ENCODE measurements around the gene TK2. TPM values are rescaled to one million over a fixed set of nuclear protein-coding genes. Genes with fewer than 3 reads are reported as not detected.

The TK2 gene
- polyA plus RNA-seq, 2 donors = 5.9 to 8.3 TPM

GRCh38 chr16:66551348-66551759 lies 1.4 kb upstream of the TK2 start:
- Histone ChIP-seq H3K9me3 (ENCODE audit: control insufficient read depth in 2 of 2, insufficient read depth in 1 of 2, low read depth in 1 of 2, low read length in 1 of 2) (no peaks in the 10 kb centered on the region), H3K36me3 (ENCODE audit: control insufficient read depth in 2 of 2, insufficient read depth in 2 of 2, low read length in 1 of 2) (no peaks in the 10 kb centered on the region), H3K27ac (ENCODE audit: low read depth in 2 of 2, low read length in 1 of 2) (peak overlapping the region; percentile 6 to 92), H3K4me3 (ENCODE audit: low read depth in 1 of 2, low read length in 2 of 2) (no peak overlapping the region), H3K4me1 (ENCODE audit: control insufficient read depth in 2 of 2, insufficient read depth in 2 of 2, low read length in 1 of 2) (peaks cover 0 to 8% of the 10 kb centered on the region in 2 donors), H3K27me3 (ENCODE audit: control insufficient read depth in 1 of 2, insufficient read depth in 2 of 2, low read length in 2 of 2) (no peaks in the 10 kb centered on the region)
- 44 to 51% methylated on average over 6 of the region's 6 CpGs for WGBS, 2 donors

DNA sequence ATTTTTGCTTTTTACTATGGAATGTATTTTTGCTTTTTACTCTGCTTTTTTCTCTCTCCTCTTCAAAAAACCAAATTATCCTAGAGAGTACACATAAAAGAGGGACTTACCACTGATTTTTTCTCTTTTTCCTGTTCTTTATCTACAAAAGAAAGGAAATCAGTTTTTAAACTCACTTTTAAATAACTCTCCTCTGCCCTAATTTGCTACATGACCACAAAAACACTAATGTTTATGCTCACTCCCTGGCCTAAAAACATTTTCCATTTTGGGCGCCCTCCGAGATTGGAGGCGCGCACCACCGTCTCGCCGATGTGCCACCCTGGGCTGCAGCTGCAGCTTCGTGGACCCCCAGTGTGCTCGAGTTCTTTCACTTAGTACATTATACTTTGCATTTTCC lies 1.1 kb downstream of the TK2 start:
- WGBS, 2 donors = 46 to 54% methylated on average over 9 of the region's 9 CpGs
- H3K4me3 ChIP-seq (ENCODE audit: low read depth in 1 of 2, low read length in 2 of 2) = peak overlapping the region; percentile 58 to 68
- no peaks in the 10 kb centered on the region for H3K9me3 ChIP-seq (ENCODE audit: control insufficient read depth in 2 of 2, insufficient read depth in 1 of 2, low read depth in 1 of 2, low read length in 1 of 2)
- H3K27me3 ChIP-seq (ENCODE audit: control insufficient read depth in 1 of 2, insufficient read depth in 2 of 2, low read length in 2 of 2) = no peaks in the 10 kb centered on the region
- no peaks in the 10 kb centered on the region for H3K36me3 ChIP-seq (ENCODE audit: control insufficient read depth in 2 of 2, insufficient read depth in 2 of 2, low read length in 1 of 2)
- H3K4me1 ChIP-seq (ENCODE audit: control insufficient read depth in 2 of 2, insufficient read depth in 2 of 2, low read length in 1 of 2) = peaks cover 0 to 8% of the 10 kb centered on the region in 2 donors
- H3K27ac ChIP-seq (ENCODE audit: low read depth in 2 of 2, low read length in 1 of 2) = peak overlapping the region; percentile 89 to 92

GRCh38 chr16:66548068-66548467 lies 1.9 kb downstream of the TK2 start:
- no peaks in the 10 kb centered on the region for H3K9me3 ChIP-seq (ENCODE audit: control insufficient read depth in 2 of 2, insufficient read depth in 1 of 2, low read depth in 1 of 2, low read length in 1 of 2)
- H3K4me1 ChIP-seq (ENCODE audit: control insufficient read depth in 2 of 2, insufficient read depth in 2 of 2, low read length in 1 of 2) = peaks cover 0 to 8% of the 10 kb centered on the region in 2 donors
- peak overlapping the region in 1 of 2 donors; percentile 27 for H3K27ac ChIP-seq (ENCODE audit: low read depth in 2 of 2, low read length in 1 of 2)
- H3K36me3 ChIP-seq (ENCODE audit: control insufficient read depth in 2 of 2, insufficient read depth in 2 of 2, low read length in 1 of 2) = peaks cover 3 to 6% of the 10 kb centered on the region in 2 donors
- H3K4me3 ChIP-seq (ENCODE audit: low read depth in 1 of 2, low read length in 2 of 2) = no peak overlapping the region
- WGBS, 2 donors = 86 to 90% methylated on average over 4 of the region's 4 CpGs
- H3K27me3 ChIP-seq (ENCODE audit: control insufficient read depth in 1 of 2, insufficient read depth in 2 of 2, low read length in 2 of 2) = no peaks in the 10 kb centered on the region

GRCh38 chr16:66547101-66547989 lies 2.6 kb downstream of the TK2 start:
- no peaks in the 10 kb centered on the region for H3K27me3 ChIP-seq (ENCODE audit: control insufficient read depth in 1 of 2, insufficient read depth in 2 of 2, low read length in 2 of 2)
- H3K4me1 ChIP-seq (ENCODE audit: control insufficient read depth in 2 of 2, insufficient read depth in 2 of 2, low read length in 1 of 2) = peaks cover 0 to 8% of the 10 kb centered on the region in 2 donors
- H3K36me3 ChIP-seq (ENCODE audit: control insufficient read depth in 2 of 2, insufficient read depth in 2 of 2, low read length in 1 of 2) = peaks cover 4 to 6% of the 10 kb centered on the region in 2 donors
- H3K27ac ChIP-seq (ENCODE audit: low read depth in 2 of 2, low read length in 1 of 2) = no peak overlapping the region
- no peaks in the 10 kb centered on the region for H3K9me3 ChIP-seq (ENCODE audit: control insufficient read depth in 2 of 2, insufficient read depth in 1 of 2, low read depth in 1 of 2, low read length in 1 of 2)
- no peak overlapping the region for H3K4me3 ChIP-seq (ENCODE audit: low read depth in 1 of 2, low read length in 2 of 2)
- WGBS, 2 donors = 89 to 91% methylated on average over 5 of the region's 5 CpGs

DNA sequence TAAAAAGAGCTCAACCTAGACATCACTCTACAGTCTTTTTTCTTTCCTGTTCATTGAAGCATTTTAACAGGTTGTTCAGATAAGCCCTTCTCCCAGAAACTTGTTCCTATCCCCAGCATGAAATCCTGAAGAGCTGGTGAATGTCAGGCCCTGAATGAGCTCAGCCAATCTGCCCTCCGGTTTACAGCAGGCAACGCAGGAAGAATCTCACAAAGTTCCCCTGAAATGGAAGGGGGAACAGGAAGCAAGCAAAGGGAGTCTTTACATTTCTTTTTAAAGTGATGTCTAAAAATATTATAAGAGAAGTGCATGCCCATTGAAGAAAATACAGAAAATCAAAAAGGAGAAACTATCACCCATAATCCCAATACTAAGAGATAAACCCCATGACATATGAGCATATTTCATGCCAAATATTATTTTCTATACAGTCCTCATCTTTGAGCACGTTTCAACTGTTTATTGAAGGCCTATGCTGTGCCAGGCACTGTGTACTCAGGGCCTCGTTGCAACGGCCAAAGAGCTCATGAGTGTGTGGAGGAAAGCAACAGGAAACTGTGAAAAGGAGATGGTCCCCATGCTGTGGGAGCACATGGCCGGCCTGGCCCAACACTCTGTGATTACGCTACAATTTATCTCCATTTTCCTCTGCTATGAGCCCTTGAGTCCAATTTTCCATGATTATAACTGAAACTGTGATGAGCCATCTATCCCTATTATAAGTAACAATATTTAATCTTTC lies 5.7 kb downstream of the TK2 start:
- WGBS, 2 donors = 70 to 73% methylated on average over 7 of the region's 7 CpGs
- H3K36me3 ChIP-seq (ENCODE audit: control insufficient read depth in 2 of 2, insufficient read depth in 2 of 2, low read length in 1 of 2) = peaks cover 4 to 11% of the 10 kb centered on the region in 2 donors
- peaks cover 0 to 6% of the 10 kb centered on the region in 2 donors for H3K4me1 ChIP-seq (ENCODE audit: control insufficient read depth in 2 of 2, insufficient read depth in 2 of 2, low read length in 1 of 2)
- H3K27me3 ChIP-seq (ENCODE audit: control insufficient read depth in 1 of 2, insufficient read depth in 2 of 2, low read length in 2 of 2) = no peaks in the 10 kb centered on the region
- no peaks in the 10 kb centered on the region for H3K9me3 ChIP-seq (ENCODE audit: control insufficient read depth in 2 of 2, insufficient read depth in 1 of 2, low read depth in 1 of 2, low read length in 1 of 2)
- H3K27ac ChIP-seq (ENCODE audit: low read depth in 2 of 2, low read length in 1 of 2) = no peak overlapping the region
- no peak overlapping the region for H3K4me3 ChIP-seq (ENCODE audit: low read depth in 1 of 2, low read length in 2 of 2)

DNA sequence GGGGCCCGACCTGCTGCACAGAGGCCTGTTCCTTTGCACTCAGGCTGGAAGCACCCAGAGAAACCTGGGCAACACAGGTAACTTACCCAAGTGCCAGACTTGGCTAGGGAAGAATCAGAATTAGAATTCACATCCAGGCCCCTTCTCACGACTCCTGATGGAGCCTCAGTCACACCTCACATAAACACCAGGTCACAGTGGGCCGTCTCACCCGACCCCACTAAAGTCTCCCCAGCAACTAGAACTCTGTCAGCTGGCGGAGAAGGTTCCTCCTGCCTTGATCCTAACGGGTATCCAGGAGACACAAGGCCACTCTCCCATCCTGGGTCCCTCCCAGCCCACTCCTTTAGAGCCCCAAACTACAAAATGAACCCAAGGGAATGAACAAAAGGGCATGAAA lies 6.4 kb downstream of the TK2 start:
- H3K4me3 ChIP-seq (ENCODE audit: low read depth in 1 of 2, low read length in 2 of 2) = no peak overlapping the region
- no peak overlapping the region for H3K27ac ChIP-seq (ENCODE audit: low read depth in 2 of 2, low read length in 1 of 2)
- peaks cover 0 to 3% of the 10 kb centered on the region in 2 donors for H3K4me1 ChIP-seq (ENCODE audit: control insufficient read depth in 2 of 2, insufficient read depth in 2 of 2, low read length in 1 of 2)
- no peaks in the 10 kb centered on the region for H3K9me3 ChIP-seq (ENCODE audit: control insufficient read depth in 2 of 2, insufficient read depth in 1 of 2, low read depth in 1 of 2, low read length in 1 of 2)
- peaks cover 4 to 11% of the 10 kb centered on the region in 2 donors for H3K36me3 ChIP-seq (ENCODE audit: control insufficient read depth in 2 of 2, insufficient read depth in 2 of 2, low read length in 1 of 2)
- H3K27me3 ChIP-seq (ENCODE audit: control insufficient read depth in 1 of 2, insufficient read depth in 2 of 2, low read length in 2 of 2) = no peaks in the 10 kb centered on the region
- WGBS, 2 donors = 80 to 88% methylated on average over 6 of the region's 6 CpGs

DNA sequence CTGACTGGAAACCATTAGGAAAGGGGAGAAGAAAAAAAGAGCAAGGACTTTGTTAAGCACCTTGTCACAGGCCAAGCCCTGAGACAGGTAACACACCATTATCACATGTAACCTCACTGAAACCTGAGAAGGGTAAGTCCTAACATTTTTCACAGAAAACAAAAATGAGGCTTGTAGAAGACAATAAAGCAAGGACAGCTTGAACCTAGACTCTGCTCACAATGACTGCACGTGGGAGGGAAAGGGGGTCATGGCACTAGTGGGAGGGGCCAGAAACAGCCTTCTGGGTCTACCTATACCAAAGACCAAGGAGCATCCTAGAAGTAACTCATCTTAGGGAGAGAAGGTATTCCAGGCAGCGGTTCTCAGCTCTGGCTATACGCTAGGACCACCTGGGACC lies 7.5 kb downstream of the TK2 start:
- 91 to 97% methylated on average over 3 of the region's 3 CpGs for WGBS, 2 donors

DNA sequence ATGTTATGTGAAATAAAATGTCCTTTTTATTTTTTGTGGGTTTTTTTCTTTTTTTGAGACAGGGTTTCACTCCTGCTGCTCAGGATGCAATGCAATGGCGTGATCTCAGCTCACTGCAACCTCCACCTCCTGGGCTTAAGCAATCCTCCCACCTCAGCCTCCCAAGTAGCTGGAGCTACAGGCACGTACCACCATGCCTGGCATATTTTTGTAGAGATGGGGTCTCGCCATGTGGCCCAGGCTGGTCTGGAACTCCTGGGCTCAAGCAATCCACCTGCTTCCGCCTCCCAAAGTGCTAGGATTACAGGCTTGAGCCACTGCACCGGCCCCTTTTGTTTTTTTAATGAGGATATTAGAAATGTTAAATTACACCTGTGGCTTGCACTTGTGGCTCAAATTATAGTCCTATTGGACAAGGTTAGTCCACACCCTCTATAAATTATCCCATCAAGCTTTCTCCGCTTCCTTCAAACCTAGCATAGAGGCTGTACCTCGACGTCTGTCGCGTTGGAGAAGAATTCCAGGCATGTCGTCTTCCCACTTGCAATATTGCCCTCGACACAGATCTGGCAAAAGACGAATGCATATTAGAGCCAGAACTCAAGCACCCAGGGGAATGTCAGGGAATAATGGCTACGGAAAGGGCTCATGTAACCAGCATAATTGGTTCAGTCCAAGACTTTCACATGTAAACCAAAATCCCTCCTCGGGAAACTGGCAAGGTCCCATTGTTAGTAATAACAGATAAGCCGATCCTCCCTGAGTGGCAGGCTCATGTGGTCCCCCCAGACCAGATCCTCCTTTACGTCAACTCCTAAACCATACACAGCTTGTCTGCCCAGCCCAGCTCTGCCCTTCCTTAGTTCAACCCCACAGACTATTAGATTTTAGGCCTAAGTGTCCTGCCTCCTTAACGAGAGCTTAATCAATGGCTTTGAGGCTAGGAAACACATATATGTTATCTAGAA lies 8.2 kb downstream of the TK2 start:
- H3K27me3 ChIP-seq (ENCODE audit: control insufficient read depth in 1 of 2, insufficient read depth in 2 of 2, low read length in 2 of 2) = no peaks in the 10 kb centered on the region
- H3K36me3 ChIP-seq (ENCODE audit: control insufficient read depth in 2 of 2, insufficient read depth in 2 of 2, low read length in 1 of 2) = peaks cover 4 to 15% of the 10 kb centered on the region in 2 donors
- no peak overlapping the region for H3K4me3 ChIP-seq (ENCODE audit: low read depth in 1 of 2, low read length in 2 of 2)
- H3K9me3 ChIP-seq (ENCODE audit: control insufficient read depth in 2 of 2, insufficient read depth in 1 of 2, low read depth in 1 of 2, low read length in 1 of 2) = no peaks in the 10 kb centered on the region
- no peaks in the 10 kb centered on the region for H3K4me1 ChIP-seq (ENCODE audit: control insufficient read depth in 2 of 2, insufficient read depth in 2 of 2, low read length in 1 of 2)
- WGBS, 2 donors = 86 to 89% methylated on average over 18 of the region's 18 CpGs
- H3K27ac ChIP-seq (ENCODE audit: low read depth in 2 of 2, low read length in 1 of 2) = no peak overlapping the region

More for the DNA sequence above, 7.5 kb downstream of the TK2 start:
- Histone ChIP-seq H3K4me3 (ENCODE audit: low read depth in 1 of 2, low read length in 2 of 2) (no peak overlapping the region), H3K9me3 (ENCODE audit: control insufficient read depth in 2 of 2, insufficient read depth in 1 of 2, low read depth in 1 of 2, low read length in 1 of 2) (no peaks in the 10 kb centered on the region), H3K36me3 (ENCODE audit: control insufficient read depth in 2 of 2, insufficient read depth in 2 of 2, low read length in 1 of 2) (peaks cover 4 to 12% of the 10 kb centered on the region in 2 donors), H3K27ac (ENCODE audit: low read depth in 2 of 2, low read length in 1 of 2) (no peak overlapping the region), H3K27me3 (ENCODE audit: control insufficient read depth in 1 of 2, insufficient read depth in 2 of 2, low read length in 2 of 2) (no peaks in the 10 kb centered on the region), H3K4me1 (ENCODE audit: control insufficient read depth in 2 of 2, insufficient read depth in 2 of 2, low read length in 1 of 2) (no peaks in the 10 kb centered on the region)

Measured in esophagus (tissue), 2 donors.